Loucy (cell line): ENCODE results near the gene INO80D.
A peak's percentile ranks its signal among the peaks of the same experiment; 100 is the strongest.

Experiments
- H2AFZ ChIP-seq: fragments of 200-600 bp; sonication (generic); 2 replicates; pipeline ENCODE4 v1.6.0; 2016; ENCODE audit warnings: antibody characterized with exemption, mild to moderate bottlenecking, low read length, moderate library complexity
- H3F3A ChIP-seq: fragments of 200-600 bp; 2 replicates; pipeline ENCODE4 v1.6.0; 2016; ENCODE audit warnings: antibody characterized with exemption, low read depth, mild to moderate bottlenecking
- H3K27me3 ChIP-seq: fragments of 200-600 bp; sonication (generic); 2 replicates; pipeline ENCODE4 v1.6.1; 2014; ENCODE audit warnings: low read length, mild to moderate bottlenecking; ENCODE audit not compliant: insufficient read depth, poor library complexity, severe bottlenecking
- H3K36me3 ChIP-seq: fragments of 200-600 bp; sonication (generic); 2 replicates; pipeline ENCODE4 v1.6.1; 2016; ENCODE audit warnings: low read length; ENCODE audit not compliant: insufficient read depth
- H3K4me1 ChIP-seq: fragments of 200-600 bp; sonication (generic); 2 replicates; pipeline ENCODE4 v1.5.1; 2014; ENCODE audit warnings: low read length, mild to moderate bottlenecking; ENCODE audit not compliant: insufficient read depth, poor library complexity, severe bottlenecking
- H3K4me2 ChIP-seq: fragments of 200-600 bp; sonication (generic); 2 replicates; pipeline ENCODE4 v1.6.0; 2014; ENCODE audit warnings: antibody characterized with exemption, low read length, low read depth, mild to moderate bottlenecking; ENCODE audit not compliant: poor library complexity, severe bottlenecking
- H3K4me3 ChIP-seq: fragments of 200-600 bp; sonication (generic); 2 replicates; pipeline ENCODE4 v1.5.1; 2014; ENCODE audit warnings: low read length, mild to moderate bottlenecking, mixed read lengths; ENCODE audit not compliant: poor library complexity, severe bottlenecking
- H3K79me2 ChIP-seq: fragments of 200-600 bp; sonication (generic); 2 replicates; pipeline ENCODE4 v1.6.1; 2014; ENCODE audit warnings: low read length; ENCODE audit not compliant: insufficient read depth
- H3K9ac ChIP-seq: fragments of 200-600 bp; sonication (generic); 2 replicates; pipeline ENCODE4 v1.6.0; 2014; ENCODE audit warnings: mild to moderate bottlenecking, low read depth, low read length, moderate library complexity; ENCODE audit not compliant: poor library complexity, severe bottlenecking
- H3K9me2 ChIP-seq: fragments of 200-600 bp; sonication (generic); replicated peaks from 2 replicates; pipeline ENCODE4 v1.6.1; 2016; ENCODE audit warnings: low read depth, low read length, mixed read lengths
- H3K9me3 ChIP-seq: fragments of 200-600 bp; sonication (generic); 2 replicates; pipeline ENCODE4 v1.6.1; 2014; ENCODE audit warnings: mild to moderate bottlenecking, antibody characterized with exemption, low read length, low read depth; ENCODE audit not compliant: insufficient read depth
- H4K20me1 ChIP-seq: fragments of 200-600 bp; sonication (generic); 2 replicates; pipeline ENCODE4 v1.6.0; 2014; ENCODE audit warnings: antibody characterized with exemption, low read length, mild to moderate bottlenecking; ENCODE audit not compliant: insufficient read depth, poor library complexity, severe bottlenecking
- EZH2phosphoT487 ChIP-seq: fragments of 200-600 bp; IDR thresholded peaks from 2 replicates; pipeline ENCODE4 v1.6.1; 2018; ENCODE audit warnings: antibody characterized with exemption, mild to moderate bottlenecking, moderate library complexity, borderline replicate concordance
- TF ChIP-seq, protein P1 (sequence below): fragments of 200-600 bp; sonication (generic); conservative IDR thresholded peaks from 2 replicates; pipeline ENCODE4 v1.5.1; 2014; ENCODE audit warnings: mild to moderate bottlenecking, antibody characterized with exemption, low read length

The INO80D gene

DNA sequence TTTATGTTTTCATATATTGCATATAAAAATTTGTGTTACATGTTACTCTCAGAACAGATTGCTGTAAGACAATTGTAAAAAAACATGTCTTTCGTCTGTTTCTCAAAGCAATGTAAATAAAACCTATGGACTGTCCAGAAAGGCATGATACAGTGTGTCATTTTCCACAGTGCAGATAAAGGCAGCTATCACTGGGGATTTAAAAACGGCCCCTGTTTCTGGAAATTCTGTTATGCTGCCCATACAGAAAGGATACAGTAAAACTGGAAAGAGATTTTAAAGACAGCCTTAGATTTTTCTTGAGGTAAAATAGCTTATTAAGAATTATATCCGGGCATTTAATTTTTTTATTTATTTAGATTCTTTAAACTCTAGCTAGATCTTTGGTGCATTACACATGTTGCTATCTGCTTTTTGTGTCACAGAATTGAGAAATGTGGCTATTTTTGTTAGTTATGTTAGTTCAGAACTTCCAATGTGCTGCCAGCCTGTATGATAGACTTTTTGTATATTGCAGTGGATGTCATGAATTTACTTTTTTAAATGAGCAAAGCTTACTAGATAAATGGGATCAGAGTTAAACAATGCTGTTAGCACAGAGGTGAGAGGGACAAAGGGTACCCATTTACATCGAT, 859 bp upstream of the INO80D start:
- peak overlapping the region; percentile 100 for H3K9ac ChIP-seq
- H3K27me3 ChIP-seq: no peaks in the 10 kb centered on the region
- H3K4me3 ChIP-seq: peak overlapping the region; percentile 97
- no peaks in the 10 kb centered on the region for H3K9me3 ChIP-seq
- H3K79me2 ChIP-seq: peaks cover 83% of the 10 kb centered on the region
- no peaks in the 10 kb centered on the region for H3K9me2 ChIP-seq
- no peak overlapping the region for H2AFZ ChIP-seq
- H3K4me2 ChIP-seq: peak overlapping the region; percentile 69
- TF ChIP-seq EZH2phosphoT487: no peak
- TF ChIP-seq, protein P1, sequence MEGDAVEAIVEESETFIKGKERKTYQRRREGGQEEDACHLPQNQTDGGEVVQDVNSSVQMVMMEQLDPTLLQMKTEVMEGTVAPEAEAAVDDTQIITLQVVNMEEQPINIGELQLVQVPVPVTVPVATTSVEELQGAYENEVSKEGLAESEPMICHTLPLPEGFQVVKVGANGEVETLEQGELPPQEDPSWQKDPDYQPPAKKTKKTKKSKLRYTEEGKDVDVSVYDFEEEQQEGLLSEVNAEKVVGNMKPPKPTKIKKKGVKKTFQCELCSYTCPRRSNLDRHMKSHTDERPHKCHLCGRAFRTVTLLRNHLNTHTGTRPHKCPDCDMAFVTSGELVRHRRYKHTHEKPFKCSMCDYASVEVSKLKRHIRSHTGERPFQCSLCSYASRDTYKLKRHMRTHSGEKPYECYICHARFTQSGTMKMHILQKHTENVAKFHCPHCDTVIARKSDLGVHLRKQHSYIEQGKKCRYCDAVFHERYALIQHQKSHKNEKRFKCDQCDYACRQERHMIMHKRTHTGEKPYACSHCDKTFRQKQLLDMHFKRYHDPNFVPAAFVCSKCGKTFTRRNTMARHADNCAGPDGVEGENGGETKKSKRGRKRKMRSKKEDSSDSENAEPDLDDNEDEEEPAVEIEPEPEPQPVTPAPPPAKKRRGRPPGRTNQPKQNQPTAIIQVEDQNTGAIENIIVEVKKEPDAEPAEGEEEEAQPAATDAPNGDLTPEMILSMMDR: no peak
- no peaks in the 10 kb centered on the region; the same call in 1 of the 2 replicates for H3K36me3 ChIP-seq
- peaks cover 18% of the 10 kb centered on the region for H4K20me1 ChIP-seq
- H3K4me1 ChIP-seq: peaks cover 28% of the 10 kb centered on the region
- peaks cover 3% of the 10 kb centered on the region for H3F3A ChIP-seq

DNA sequence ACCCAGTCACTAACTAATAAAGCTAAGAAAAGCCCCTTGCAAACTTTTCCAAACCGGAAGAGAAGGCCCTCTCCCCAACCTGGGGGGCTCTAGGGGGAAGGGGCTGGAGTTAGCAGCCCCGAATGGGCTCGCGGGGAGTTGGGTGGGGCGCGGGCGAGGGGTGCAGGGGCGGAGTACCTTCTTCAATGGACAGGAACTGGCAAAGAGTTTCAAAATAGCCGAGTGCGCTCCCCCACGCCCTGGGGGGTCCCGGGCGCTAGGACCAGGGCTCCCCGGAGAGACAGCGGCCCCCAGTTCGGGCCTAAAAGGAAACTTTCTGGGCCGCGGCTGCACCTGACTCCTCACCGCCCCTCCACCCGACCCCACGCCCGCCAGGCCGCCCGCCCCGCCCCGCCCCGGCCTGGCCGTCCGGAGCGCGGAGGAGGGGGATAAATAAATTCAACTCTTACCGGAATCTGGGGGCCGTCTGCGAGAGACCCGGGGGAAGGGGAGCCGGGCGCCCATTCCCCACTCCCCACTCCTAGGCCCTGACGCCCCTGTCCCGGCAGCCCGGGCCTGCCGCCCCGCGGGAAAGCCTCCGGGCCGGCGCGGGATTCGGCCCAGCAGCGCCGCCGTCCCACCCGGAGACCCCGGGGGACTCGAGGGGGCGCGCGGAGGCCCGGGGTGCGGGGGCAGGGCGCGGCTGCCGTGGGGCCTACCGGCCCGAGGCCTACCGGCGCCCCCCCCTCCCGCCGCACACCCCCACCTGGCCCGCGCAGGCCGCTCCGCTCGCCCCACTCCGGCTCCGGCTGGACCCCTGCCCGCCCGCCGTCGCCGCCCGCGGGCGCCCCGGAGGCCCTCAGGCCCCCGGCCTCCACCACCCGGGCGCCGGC, 868 bp downstream of the INO80D start:
- no peaks in the 10 kb centered on the region for H3K27me3 ChIP-seq
- TF ChIP-seq, protein P1: no peak
- TF ChIP-seq EZH2phosphoT487: no peak
- H3K9me3 ChIP-seq: no peaks in the 10 kb centered on the region
- peaks cover 86% of the 10 kb centered on the region for H3K79me2 ChIP-seq
- H3K4me1 ChIP-seq: peaks cover 36% of the 10 kb centered on the region
- H2AFZ ChIP-seq: peak overlapping the region; percentile 79
- peak overlapping the region; percentile 98 for H3K4me2 ChIP-seq
- H3F3A ChIP-seq: peaks cover 3% of the 10 kb centered on the region
- peaks cover 23% of the 10 kb centered on the region for H4K20me1 ChIP-seq
- H3K9me2 ChIP-seq: no peaks in the 10 kb centered on the region
- no peaks in the 10 kb centered on the region; the same call in 1 of the 2 replicates for H3K36me3 ChIP-seq
- H3K9ac ChIP-seq: peak overlapping the region; percentile 100
- H3K4me3 ChIP-seq: peak overlapping the region; percentile 97

DNA sequence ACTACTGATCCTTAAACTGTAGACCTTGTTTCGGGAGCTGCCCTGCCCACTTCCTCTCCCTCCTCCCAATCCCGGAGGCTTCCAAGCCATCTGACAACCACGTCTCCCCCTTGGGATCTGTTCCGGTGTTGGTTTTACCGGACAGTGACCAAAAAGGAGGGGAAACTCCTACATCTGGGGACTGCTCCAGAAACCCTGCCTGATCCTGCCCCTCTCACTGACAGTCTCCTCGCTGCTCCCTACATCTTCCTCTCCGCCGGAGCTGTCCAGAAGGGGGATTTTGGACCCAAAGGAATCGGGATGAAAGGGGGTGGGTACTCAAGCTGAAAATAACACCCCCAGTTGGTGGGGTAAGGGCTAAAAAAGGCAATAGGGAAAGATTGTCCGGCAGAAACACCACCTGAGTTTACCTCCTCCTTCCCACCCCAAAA, 1.5 kb downstream of the INO80D start:
- Histone ChIP-seq H3F3A (peaks cover 3% of the 10 kb centered on the region), H3K9me2 (no peaks in the 10 kb centered on the region), H3K4me1 (peaks cover 39% of the 10 kb centered on the region), H3K4me3 (peak overlapping the region; percentile 97), H3K36me3 (no peaks in the 10 kb centered on the region; the same call in 1 of the 2 replicates), H3K79me2 (peaks cover 87% of the 10 kb centered on the region), H2AFZ (peak overlapping the region; percentile 79), H3K27me3 (no peaks in the 10 kb centered on the region), H3K9ac (peak overlapping the region; percentile 100), H3K9me3 (no peaks in the 10 kb centered on the region), H3K4me2 (peak overlapping the region; percentile 98), H4K20me1 (peaks cover 30% of the 10 kb centered on the region)
- TF ChIP-seq EZH2phosphoT487: no peak
- TF ChIP-seq, protein P1: no peak
